ENCODE results near the gene CD81.

CD81 gene

GRCh38 chr11:2406878-2407410 lies 29.8 kb downstream of the CD81 start:
- in situ Hi-C loops (cut with HindIII; ENCODE audit: low sequenced_read_pairs): no loop called here
- TF ChIP-seq, protein P1, sequence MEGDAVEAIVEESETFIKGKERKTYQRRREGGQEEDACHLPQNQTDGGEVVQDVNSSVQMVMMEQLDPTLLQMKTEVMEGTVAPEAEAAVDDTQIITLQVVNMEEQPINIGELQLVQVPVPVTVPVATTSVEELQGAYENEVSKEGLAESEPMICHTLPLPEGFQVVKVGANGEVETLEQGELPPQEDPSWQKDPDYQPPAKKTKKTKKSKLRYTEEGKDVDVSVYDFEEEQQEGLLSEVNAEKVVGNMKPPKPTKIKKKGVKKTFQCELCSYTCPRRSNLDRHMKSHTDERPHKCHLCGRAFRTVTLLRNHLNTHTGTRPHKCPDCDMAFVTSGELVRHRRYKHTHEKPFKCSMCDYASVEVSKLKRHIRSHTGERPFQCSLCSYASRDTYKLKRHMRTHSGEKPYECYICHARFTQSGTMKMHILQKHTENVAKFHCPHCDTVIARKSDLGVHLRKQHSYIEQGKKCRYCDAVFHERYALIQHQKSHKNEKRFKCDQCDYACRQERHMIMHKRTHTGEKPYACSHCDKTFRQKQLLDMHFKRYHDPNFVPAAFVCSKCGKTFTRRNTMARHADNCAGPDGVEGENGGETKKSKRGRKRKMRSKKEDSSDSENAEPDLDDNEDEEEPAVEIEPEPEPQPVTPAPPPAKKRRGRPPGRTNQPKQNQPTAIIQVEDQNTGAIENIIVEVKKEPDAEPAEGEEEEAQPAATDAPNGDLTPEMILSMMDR (IDR thresholded peaks at IDR 0.05; ENCODE audit: low read depth, low read length): no peak

DNA sequence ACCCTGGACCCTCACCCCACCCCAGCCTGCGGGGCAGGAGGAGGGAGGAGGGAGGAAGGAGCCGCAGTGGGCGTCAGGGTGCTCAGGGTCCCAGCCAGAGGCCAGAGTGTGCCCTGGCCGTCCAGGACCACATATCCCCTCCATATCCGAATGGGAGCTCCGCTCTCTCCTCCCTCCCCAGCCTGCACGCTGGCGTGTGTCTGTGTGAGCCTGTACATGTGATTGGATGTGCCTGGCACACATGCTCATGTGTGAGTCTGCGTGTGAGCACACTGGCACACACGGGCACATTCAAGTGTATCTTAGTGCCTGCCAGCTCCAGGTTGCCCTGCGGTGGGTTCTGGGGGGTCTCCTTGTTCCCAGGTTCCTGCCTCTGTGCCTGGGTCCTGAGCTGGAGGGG lies 31.6 kb downstream of the CD81 start:
- TF ChIP-seq, protein P1 (IDR thresholded peaks at IDR 0.05; ENCODE audit: low read depth, low read length): no peak
- DNase-seq (ENCODE audit: low read depth, low spot score): no peak
- H3K4me3 ChIP-seq (ENCODE audit: low read depth, low read length): no peak overlapping the region
- in situ Hi-C loops (cut with HindIII; ENCODE audit: low sequenced_read_pairs): no loop called here

More at GRCh38 chr11:2406878-2407410, 29.8 kb downstream of the CD81 start:
- H3K4me3 ChIP-seq (ENCODE audit: low read depth, low read length): no peak overlapping the region
- no peak for DNase-seq (ENCODE audit: low read depth, low spot score)

DNA sequence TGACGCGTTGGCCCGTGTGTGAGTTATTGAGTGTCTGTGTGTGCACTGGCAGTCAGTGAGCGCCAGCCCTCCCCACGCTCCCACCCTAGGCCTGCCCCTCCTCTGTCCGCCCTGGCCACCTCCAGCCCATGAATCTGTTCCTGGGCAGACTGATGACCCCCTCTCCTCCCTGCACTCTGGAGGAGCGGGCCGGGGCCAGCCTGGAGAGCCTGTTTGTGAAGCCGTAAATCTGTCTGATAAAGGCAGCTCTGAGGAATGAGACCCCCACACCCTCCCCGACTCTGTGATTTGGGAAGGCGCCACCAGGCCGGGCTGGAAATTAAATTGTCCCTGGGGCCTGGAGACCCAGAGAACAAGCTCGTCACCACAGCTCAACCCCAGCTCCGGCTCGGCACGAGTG lies 32.0 kb downstream of the CD81 start:
- in situ Hi-C loops (cut with HindIII; ENCODE audit: low sequenced_read_pairs): no loop called here

GRCh38 chr11:2409611-2410468 lies 32.7 kb downstream of the CD81 start:
- in situ Hi-C loops (cut with HindIII; ENCODE audit: low sequenced_read_pairs): no loop called here
- DNase-seq (ENCODE audit: low read depth, low spot score): no peak
- no peak overlapping the region for H3K4me3 ChIP-seq (ENCODE audit: low read depth, low read length)
- TF ChIP-seq, protein P1 (IDR thresholded peaks at IDR 0.05; ENCODE audit: low read depth, low read length): no peak

More for the DNA sequence above, 32.0 kb downstream of the CD81 start:
- H3K4me3 ChIP-seq (ENCODE audit: low read depth, low read length): no peak overlapping the region
- DNase-seq (ENCODE audit: low read depth, low spot score): no peak
- TF ChIP-seq, protein P1 (IDR thresholded peaks at IDR 0.05; ENCODE audit: low read depth, low read length): no peak

- DNase-seq (ENCODE audit: low read depth, low spot score): no peak
- H3K4me3 ChIP-seq (ENCODE audit: low read depth, low read length): no peak overlapping the region
- in situ Hi-C loops (cut with HindIII; ENCODE audit: low sequenced_read_pairs): no loop called here
- TF ChIP-seq, protein P1 (IDR thresholded peaks at IDR 0.05; ENCODE audit: low read depth, low read length): no peak
Observed at GRCh38 chr11:2410616-2411015, 33.5 kb downstream of the CD81 start.

GRCh38 chr11:2411446-2412305 lies 34.6 kb downstream of the CD81 start:
- H3K4me3 ChIP-seq (ENCODE audit: low read depth, low read length): no peak overlapping the region
- TF ChIP-seq, protein P1 (IDR thresholded peaks at IDR 0.05; ENCODE audit: low read depth, low read length): no peak
- in situ Hi-C loops (cut with HindIII; ENCODE audit: low sequenced_read_pairs): no loop called here
- no peak for DNase-seq (ENCODE audit: low read depth, low spot score)

All from astrocyte of the spinal cord (primary cell).